Body of pancreas (tissue), 4 donors: ENCODE data around the gene EAF1.

Experiments used
- POLR2A ChIP-seq, 3 donors: fragments of 450-650 bp; IDR thresholded peaks; one replicate each; pipeline ENCODE4 v1.6.1; 2016; ENCODE audit warnings: antibody characterized with exemption in 3 of 3, mild to moderate bottlenecking in 2 of 3
- TF ChIP-seq, protein P1 (sequence below), 7 experiments: fragments of 450-650 bp in 4 of 7; fragments of 200-600 bp in 3 of 7; sonication (generic) in 3 of 7; IDR thresholded peaks; one replicate each; pipeline ENCODE4 v1.5.1; 2016 to 2019; ENCODE audit warnings: antibody characterized with exemption in 7 of 7

DNA sequence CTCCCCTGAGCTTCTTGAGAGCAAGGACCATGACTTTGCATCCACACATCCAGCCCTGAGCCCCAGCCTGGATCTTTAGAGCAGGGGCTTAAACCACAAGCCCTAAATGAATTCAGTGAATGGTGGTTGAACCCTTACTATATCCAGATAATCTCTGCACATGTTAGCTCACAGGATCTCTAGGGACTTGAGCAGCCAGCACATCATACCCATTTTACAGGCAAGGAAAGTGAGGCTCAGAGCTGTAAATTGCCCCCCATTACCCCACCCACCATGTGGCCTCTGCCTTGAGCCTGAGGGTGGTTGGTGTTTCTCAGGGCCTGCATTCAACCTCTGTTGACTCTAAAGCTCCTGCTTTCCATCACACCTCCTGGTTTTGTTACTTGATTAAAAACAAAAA lies 27.6 kb downstream of the EAF1 start:
- TF ChIP-seq, protein P1, sequence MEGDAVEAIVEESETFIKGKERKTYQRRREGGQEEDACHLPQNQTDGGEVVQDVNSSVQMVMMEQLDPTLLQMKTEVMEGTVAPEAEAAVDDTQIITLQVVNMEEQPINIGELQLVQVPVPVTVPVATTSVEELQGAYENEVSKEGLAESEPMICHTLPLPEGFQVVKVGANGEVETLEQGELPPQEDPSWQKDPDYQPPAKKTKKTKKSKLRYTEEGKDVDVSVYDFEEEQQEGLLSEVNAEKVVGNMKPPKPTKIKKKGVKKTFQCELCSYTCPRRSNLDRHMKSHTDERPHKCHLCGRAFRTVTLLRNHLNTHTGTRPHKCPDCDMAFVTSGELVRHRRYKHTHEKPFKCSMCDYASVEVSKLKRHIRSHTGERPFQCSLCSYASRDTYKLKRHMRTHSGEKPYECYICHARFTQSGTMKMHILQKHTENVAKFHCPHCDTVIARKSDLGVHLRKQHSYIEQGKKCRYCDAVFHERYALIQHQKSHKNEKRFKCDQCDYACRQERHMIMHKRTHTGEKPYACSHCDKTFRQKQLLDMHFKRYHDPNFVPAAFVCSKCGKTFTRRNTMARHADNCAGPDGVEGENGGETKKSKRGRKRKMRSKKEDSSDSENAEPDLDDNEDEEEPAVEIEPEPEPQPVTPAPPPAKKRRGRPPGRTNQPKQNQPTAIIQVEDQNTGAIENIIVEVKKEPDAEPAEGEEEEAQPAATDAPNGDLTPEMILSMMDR (IDR thresholded peaks at IDR 0.05), result no peak
- no peak for TF ChIP-seq POLR2A (IDR thresholded peaks at IDR 0.05)
